Sigmoid colon (tissue), 7 donors: ENCODE measurements around the gene CHST8. TPM values are rescaled to one million over a fixed set of nuclear protein-coding genes. Genes with fewer than 3 reads are reported as not detected.

Experiments
- DNase-seq: peaks from one replicate; pipeline ENCODE4 v3.0.0-alpha.2; 2019
- H3K27ac ChIP-seq, 4 donors: fragments of 200-600 bp; sonication (generic); one replicate each; pipeline ENCODE4 v1.5.1; 2016 to 2019; ENCODE audit warnings: mild to moderate bottlenecking in 1 of 4
- H3K27me3 ChIP-seq, 3 donors: fragments of 200-600 bp; sonication (generic); one replicate each; pipeline ENCODE4 v1.5.1; 2019; ENCODE audit warnings: mild to moderate bottlenecking in 1 of 3
- H3K36me3 ChIP-seq, 4 donors: fragments of 200-600 bp; sonication (generic); one replicate each; pipeline ENCODE4 v1.5.1; 2016 to 2019
- H3K4me1 ChIP-seq, 4 donors: fragments of 200-600 bp; sonication (generic); one replicate each; pipeline ENCODE4 v1.5.1; 2017 to 2019
- H3K4me3 ChIP-seq, 4 donors: fragments of 200-600 bp; sonication (generic); one replicate each; pipeline ENCODE4 v1.5.1; 2017 to 2019; ENCODE audit warnings: mild to moderate bottlenecking in 2 of 4, moderate library complexity in 1 of 4
- H3K9me3 ChIP-seq, 4 donors: fragments of 200-600 bp in 3 of 4; sonication (generic) in 3 of 4; one replicate each; pipeline versions ENCODE4 v1.5.1 to v1.6.1; 2013 to 2019
- CTCF ChIP-seq, 4 experiments: fragments of 450-650 bp in 3 of 4; fragments of 200-600 bp in 1 of 4; IDR thresholded peaks; one replicate each; pipeline ENCODE4 v1.5.1; 2016 to 2019; ENCODE audit warnings: antibody characterized with exemption in 4 of 4, mild to moderate bottlenecking in 3 of 4, moderate library complexity in 2 of 4
- EP300 ChIP-seq, 4 donors: sonication (generic); formaldehyde crosslinking; IDR thresholded peaks; one replicate each; pipeline ENCODE4 v1.6.1; 2017; ENCODE audit warnings: antibody characterized with exemption in 4 of 4
- POLR2A ChIP-seq, 2 donors: fragments of 450-650 bp; IDR thresholded peaks; one replicate each; pipeline ENCODE4 v1.6.1; 2016; ENCODE audit warnings: antibody characterized with exemption in 2 of 2, mild to moderate bottlenecking in 2 of 2, moderate library complexity in 2 of 2
- POLR2AphosphoS5 ChIP-seq, 4 donors: sonication (generic); formaldehyde crosslinking; IDR thresholded peaks; one replicate each; pipeline ENCODE4 v1.6.1; 2017; ENCODE audit warnings: antibody characterized with exemption in 4 of 4
- WGBS, 2 donors: extraction: QIAGEN DNeasy Blood & Tissue Kit; methylation state at CpG; one replicate each; pipeline ENCODE4 v1.1.7; 2013; 5-methylcytosine and 5-hydroxymethylcytosine counted together
- intact Hi-C: fragments of 100-400 bp; cut with DNase I; formaldehyde crosslinking; loops from one replicate; pipeline ENCODE4 v1.15.1; 2023
- polyA plus RNA-seq, 3 donors: library from polyadenylated mRNA; stranded (reverse); fragments of 200-250 nt; gene quantifications; one replicate each; pipeline ENCODE4 v1.2.3, GENCODE V29; 2013
- total RNA-seq, 4 donors: library from RNA; depleted of rRNA; stranded (reverse); fragments of >200 nt; gene quantifications; one replicate each; pipeline ENCODE4 v1.1.0, GENCODE V29; 2016
- donor health status: healthy with polysubstance abuse.
- donor health status: Bipolar disorder and iron deficiency.
- donor health status: healthy.

CHST8 gene
- total and polyA plus RNA-seq, 7 donors: 0.35 to 0.60 (median 0.36) TPM; not detected in 4

DNA sequence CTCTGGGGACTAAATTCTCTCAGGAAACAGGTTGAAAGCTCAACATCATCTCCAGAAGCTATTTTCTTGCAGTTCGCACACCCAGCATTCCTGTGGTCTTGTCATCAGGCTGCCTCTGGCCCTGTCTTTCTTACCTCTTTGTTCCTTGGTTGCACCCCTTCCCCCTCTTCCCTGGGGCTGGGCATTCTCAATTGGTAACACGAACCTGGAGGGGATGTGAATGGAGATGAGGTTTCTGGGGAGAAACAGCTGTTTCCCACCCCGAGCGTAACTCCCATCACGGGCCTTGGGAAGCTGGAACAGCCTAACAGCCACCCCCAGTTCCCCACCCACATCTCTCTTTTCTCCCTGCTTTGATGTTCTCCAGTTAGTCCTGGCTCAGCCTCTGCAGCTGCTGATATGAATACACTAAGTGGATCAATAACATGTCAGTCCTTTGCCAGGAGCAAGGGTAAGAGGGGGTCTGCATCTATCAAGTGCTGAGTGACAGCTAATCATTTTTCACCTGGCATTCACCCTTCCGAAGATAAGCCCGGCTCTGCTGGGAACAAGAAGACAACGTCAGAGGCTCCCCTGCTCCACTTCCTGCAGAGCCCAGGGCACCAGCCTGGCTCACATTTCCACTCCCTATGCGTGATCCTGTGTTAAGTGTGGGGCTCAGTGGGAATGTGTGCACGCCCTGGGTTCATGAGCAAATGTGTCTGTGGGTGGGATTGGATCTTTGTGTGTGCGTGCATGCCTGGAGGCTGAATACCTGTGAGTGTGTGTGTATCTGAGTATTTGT is 100.9 kb downstream of the CHST8 start:
- TF ChIP-seq CTCF (IDR thresholded peaks at IDR 0.05) (no peak), EP300 (IDR thresholded peaks at IDR 0.05) (no peak), POLR2AphosphoS5 (IDR thresholded peaks at IDR 0.05) (no peak), POLR2A (IDR thresholded peaks at IDR 0.05) (no peak)
- Histone ChIP-seq H3K9me3 (no peaks in the 10 kb centered on the region), H3K36me3 (no peaks in the 10 kb centered on the region), H3K4me1 (no peaks in the 10 kb centered on the region), H3K27ac (no peak overlapping the region), H3K27me3 (peaks cover 0 to 18% (median 0%) of the 10 kb centered on the region in 3 donors), H3K4me3 (no peak overlapping the region)
- intact Hi-C loops: no loop called here
- WGBS, 2 donors: 52 to 58% methylated on average over 11 of the region's 11 CpGs
- DNase-seq: no peak

- Histone ChIP-seq H3K36me3 (no peaks in the 10 kb centered on the region), H3K9me3 (no peaks in the 10 kb centered on the region), H3K4me3 (no peak overlapping the region), H3K27me3 (peaks cover 0 to 22% (median 0%) of the 10 kb centered on the region in 3 donors), H3K4me1 (no peaks in the 10 kb centered on the region), H3K27ac (no peak overlapping the region)
- intact Hi-C loops: no loop called here
- 59 to 68% methylated on average over 3 of the region's 3 CpGs for WGBS, 2 donors
- DNase-seq: no peak
- no peak for TF ChIP-seq POLR2AphosphoS5 (IDR thresholded peaks at IDR 0.05)
- no peak for TF ChIP-seq POLR2A (IDR thresholded peaks at IDR 0.05)
- no peak for TF ChIP-seq CTCF (IDR thresholded peaks at IDR 0.05)
Measured at GRCh38 chr19:33723512-33723911, 101.8 kb downstream of the CHST8 start.

DNA sequence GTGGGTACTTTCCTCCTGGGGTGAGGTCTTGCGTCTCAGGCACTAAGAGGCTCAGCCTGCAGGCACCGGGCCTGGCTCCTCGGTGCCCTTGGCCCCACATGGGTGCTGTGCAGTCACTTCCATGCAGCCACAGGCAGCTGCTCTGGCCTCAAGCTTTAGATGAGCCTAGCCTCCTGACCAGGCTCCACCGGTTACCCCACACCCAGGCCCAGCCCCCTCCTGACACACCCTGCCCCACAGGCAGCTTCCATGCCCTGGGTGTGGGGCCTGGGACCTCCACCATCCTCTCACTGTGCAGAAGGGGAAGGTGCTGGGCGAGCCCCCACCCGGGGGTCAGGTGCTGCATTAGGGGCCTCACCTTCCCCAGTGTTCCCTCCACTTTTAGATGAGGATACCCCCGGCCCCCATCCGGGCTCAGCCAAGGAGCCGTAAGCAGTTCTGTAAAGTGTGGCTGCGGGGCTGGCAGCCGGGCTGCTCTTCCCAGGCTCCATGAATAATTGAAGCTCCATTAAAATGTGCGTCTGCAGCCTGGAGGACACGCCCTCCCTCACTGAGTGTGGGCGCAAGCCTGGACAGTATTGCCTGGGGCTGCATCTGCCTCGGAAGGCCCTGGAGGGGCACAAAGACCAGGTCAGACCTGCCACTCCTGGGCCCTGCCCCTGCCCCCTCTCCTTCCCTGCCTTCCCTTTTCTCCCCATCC is 102.4 kb downstream of the CHST8 start:
- peaks cover 0 to 27% (median 0%) of the 10 kb centered on the region in 3 donors for H3K27me3 ChIP-seq
- no peaks in the 10 kb centered on the region for H3K9me3 ChIP-seq
- H3K4me1 ChIP-seq: no peaks in the 10 kb centered on the region
- no peak for DNase-seq
- H3K36me3 ChIP-seq: no peaks in the 10 kb centered on the region
- intact Hi-C loops: no loop called here
- TF ChIP-seq CTCF (IDR thresholded peaks at IDR 0.05): no peak
- no peak for TF ChIP-seq POLR2AphosphoS5 (IDR thresholded peaks at IDR 0.05)
- no peak for TF ChIP-seq POLR2A (IDR thresholded peaks at IDR 0.05)
- no peak for TF ChIP-seq EP300 (IDR thresholded peaks at IDR 0.05)
- 69 to 76% methylated on average over 15 of the region's 15 CpGs for WGBS, 2 donors
- H3K27ac ChIP-seq: no peak overlapping the region
- no peak overlapping the region for H3K4me3 ChIP-seq

DNA sequence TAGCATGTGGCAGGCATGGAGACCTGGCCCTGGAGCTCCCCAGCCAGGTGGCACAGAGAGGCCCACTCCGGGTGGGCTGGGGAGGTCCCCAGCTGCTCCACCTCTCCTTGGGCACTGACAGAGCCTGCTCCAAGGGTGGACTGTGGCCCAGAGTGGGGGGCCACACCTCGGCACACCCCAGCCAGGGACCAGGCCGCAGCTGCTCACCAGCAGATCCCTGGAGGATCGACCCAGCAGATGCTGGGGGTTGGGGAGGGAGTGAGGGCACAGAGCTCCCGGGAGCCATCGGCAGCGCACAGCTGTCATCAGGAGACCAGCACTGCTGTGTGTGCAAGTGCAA is 102.9 kb downstream of the CHST8 start:
- H3K4me1 ChIP-seq: no peaks in the 10 kb centered on the region
- H3K36me3 ChIP-seq: no peaks in the 10 kb centered on the region
- H3K27ac ChIP-seq: no peak overlapping the region
- 64 to 65% methylated on average over 7 of the region's 7 CpGs for WGBS, 2 donors
- TF ChIP-seq POLR2A (IDR thresholded peaks at IDR 0.05): no peak
- TF ChIP-seq POLR2AphosphoS5 (IDR thresholded peaks at IDR 0.05): no peak
- no peak for TF ChIP-seq EP300 (IDR thresholded peaks at IDR 0.05)
- TF ChIP-seq CTCF (IDR thresholded peaks at IDR 0.05): no peak
- no peaks in the 10 kb centered on the region for H3K9me3 ChIP-seq
- intact Hi-C loops: no loop called here
- H3K4me3 ChIP-seq: no peak overlapping the region
- peaks cover 0 to 24% (median 0%) of the 10 kb centered on the region in 3 donors for H3K27me3 ChIP-seq
- no peak for DNase-seq
